DOHH2 (cell line): ENCODE measurements around the gene RBL2.

Source experiments
- CTCF ChIP-seq: fragments of 200-600 bp; sonication (generic); IDR thresholded peaks from one replicate; pipeline ENCODE4 v1.5.1; 2014; ENCODE audit warnings: antibody characterized with exemption, mild to moderate bottlenecking, low read depth, low read length; ENCODE audit not compliant: poor library complexity, severe bottlenecking
- EZH2phosphoT487 ChIP-seq: fragments of 200-600 bp; sonication (generic); IDR thresholded peaks from 2 replicates; pipeline ENCODE4 v1.6.1; 2017; ENCODE audit warnings: borderline replicate concordance, mild to moderate bottlenecking, antibody characterized with exemption, low read length, moderate library complexity, mixed read lengths

- TF ChIP-seq CTCF = no peak
- TF ChIP-seq EZH2phosphoT487 = no peak
Measured at GRCh38 chr16:53515811-53516210, 81.5 kb downstream of the RBL2 start.
